ENCODE measurements around the gene CYBA. TPM values are rescaled to one million over a fixed set of nuclear protein-coding genes. Genes with fewer than 3 reads are reported as not detected.

The CYBA gene
- total and polyA plus RNA-seq, 2 of the 13 experiments (the other 11 are each of a cell fraction or from before 2014, with no cell fraction given) = 196 to 250 TPM

DNA sequence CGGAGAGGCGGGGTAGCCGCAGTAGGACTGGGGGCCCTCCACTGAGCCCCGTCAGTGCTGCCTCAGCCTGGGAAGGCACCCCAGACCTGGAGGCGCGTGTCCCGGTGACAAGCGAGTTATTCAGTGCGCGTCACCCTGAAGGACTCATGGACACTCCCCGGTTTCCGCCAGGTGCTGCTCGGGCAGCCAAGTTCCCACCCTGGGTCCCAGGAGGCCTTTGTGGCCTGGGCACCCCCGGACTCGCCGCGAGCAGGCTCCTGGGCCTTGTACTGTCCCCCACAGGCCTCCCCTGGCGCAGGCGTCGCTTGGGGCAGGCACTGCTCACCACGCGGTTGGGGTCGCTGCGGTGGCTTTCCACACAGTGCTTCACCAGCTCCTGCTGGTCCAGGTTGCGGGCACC, 47.8 kb upstream of the CYBA start (continued):
- no peak for TF ChIP-seq RBFOX2 (IDR thresholded peaks at IDR 0.05; ENCODE audit: low read depth, low read length)

GRCh38 chr16:88697831-88698615, 47.2 kb upstream of the CYBA start:
- POLR2A ChIA-PET = no interaction called here
- in situ Hi-C loops (cut with HindIII; ENCODE audit: extremely low pct_ligation_motif_present, low pct_unique_long_range_greater_than_20kb) = no loop called here
- no peak overlapping the region for H3K4me3 ChIP-seq (replicated peaks in 1 of 3; ENCODE audit: insufficient read depth in 1 of 3, low read depth in 2 of 3, low read length in 3 of 3)
- CTCF ChIA-PET (ENCODE audit: low intra/inter-chr PET ratio, low total read pairs) = interaction anchor here (1.3 kb wide), 1 partner anchor 17 kb away, joined by 4 read pairs; no protein-coding TSS in a partner anchor
- H3K9me3 ChIP-seq (ENCODE audit: low read length) = no peaks in the 10 kb centered on the region
- FAIRE-seq (peak; percentile 4), DNase-seq (ENCODE audit: low spot score) (no peak), ATAC-seq (peak; percentile 12; the same call in 2 of the 3 replicates)
- H3K9ac ChIP-seq (ENCODE audit: insufficient read depth, low read depth, low read length) = no peak overlapping the region
- H2AFZ ChIP-seq (ENCODE audit: low read length) = no peak overlapping the region
- H3K4me2 ChIP-seq (ENCODE audit: low read depth, low read length) = no peak overlapping the region
- peaks cover 11 to 12% of the 10 kb centered on the region in 2 experiments; a peak in 4 of 5 replicates for H3K36me3 ChIP-seq (replicated peaks in 1 of 2; ENCODE audit: control insufficient read depth in 1 of 2, insufficient read depth in 2 of 2, low read length in 2 of 2)
- no TSS peak for BruUV-seq (replicated peaks)
- 92% methylated on average over 37 of the region's 37 CpGs for WGBS (ENCODE audit: low lambda C conversion rate)
- intact Hi-C loops (cut with micrococcal nuclease; ENCODE audit: unreplicated experiment) = no loop called here
- no peaks in the 10 kb centered on the region for H3K79me2 ChIP-seq (ENCODE audit: insufficient read depth, low read length)
- peaks cover 42% of the 10 kb centered on the region for H3K4me1 ChIP-seq (ENCODE audit: insufficient read depth, low read length)
- peaks cover 8 to 16% of the 10 kb centered on the region in 2 experiments; a peak in 3 of 5 replicates for H3K27me3 ChIP-seq (ENCODE audit: control insufficient read depth in 1 of 2, insufficient read depth in 2 of 2, low read length in 2 of 2)
- H4K20me1 ChIP-seq (ENCODE audit: insufficient read depth, low read length) = no peaks in the 10 kb centered on the region
- H3K27ac ChIP-seq (ENCODE audit: extremely low read length, insufficient read depth, low read length) = no peak overlapping the region
- no peak for TF ChIP-seq ZNF207 (IDR thresholded peaks at IDR 0.05; ENCODE audit: borderline replicate concordance)
- no peak for TF ChIP-seq PTBP1 (IDR thresholded peaks at IDR 0.05; ENCODE audit: low read depth, low read length, poor library complexity, severe bottlenecking)
- TF ChIP-seq ZNF883 (CRISPR knock-in tag; IDR thresholded peaks at IDR 0.05; ENCODE audit: not compliant biosample characterization) = no peak
- TF ChIP-seq ZBTB7B (CRISPR knock-in tag; IDR thresholded peaks at IDR 0.05) = peak; percentile 49; the same call in 1 of the 2 replicates
- TF ChIP-seq ZNF333 (CRISPR knock-in tag; IDR thresholded peaks at IDR 0.05; ENCODE audit: borderline replicate concordance) = no peak
- TF ChIP-seq ZNF280D (CRISPR knock-in tag; IDR thresholded peaks at IDR 0.05) = no peak
- TF ChIP-seq KIAA2018 (CRISPR knock-in tag; IDR thresholded peaks at IDR 0.05; ENCODE audit: borderline replicate concordance) = no peak
